ENCODE results near the gene AP3S1. TPM values are rescaled to one million over a fixed set of nuclear protein-coding genes. Genes with fewer than 3 reads are reported as not detected.
"Not testable (repeated sequence)": the region's sequence is repeated elsewhere in the genome, so short reads cannot be mapped to it uniquely, and the experiment has no call there.

Gene AP3S1
- total RNA-seq, 1 donor from 2014 or later = 73.2 TPM

GRCh38 chr5:115920171-115920725 lies 78.5 kb downstream of the AP3S1 start:
- H3K4me3 ChIP-seq (ENCODE audit: low read depth, low read length) = no peak overlapping the region
- no peak for TF ChIP-seq CTCF (conservative IDR thresholded peaks at IDR 0.05; ENCODE audit: low read depth, low read length)
- DNase-seq (ENCODE audit: low read depth) = no peak

- H3K4me3 ChIP-seq (ENCODE audit: low read depth, low read length); DNase-seq (ENCODE audit: low read depth): not testable (repeated sequence)
These were observed 87.1 kb downstream of the AP3S1 start for GRCh38 chr5:115928578-115929407.

DNA sequence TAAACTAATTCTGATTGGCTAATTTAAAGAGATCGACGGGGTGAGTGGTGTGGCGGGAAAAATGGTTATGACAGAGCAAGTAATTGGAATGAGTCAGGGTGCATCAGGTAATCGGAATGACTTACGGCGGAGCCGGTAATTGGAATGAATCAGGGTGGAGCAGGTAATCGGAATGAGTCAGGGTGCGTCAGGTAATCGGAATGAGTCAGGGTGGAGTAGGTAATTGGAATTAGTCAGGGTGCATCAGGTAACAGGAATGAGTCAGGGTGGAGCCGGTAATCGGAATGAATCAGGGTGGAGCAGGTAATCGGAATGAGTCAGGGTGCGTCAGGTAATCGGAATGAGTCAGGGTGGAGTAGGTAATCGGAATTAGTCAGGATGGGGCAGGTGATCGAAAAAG lies 88.4 kb downstream of the AP3S1 start:
- DNase-seq (ENCODE audit: low read depth); H3K4me3 ChIP-seq (ENCODE audit: low read depth, low read length): not testable (repeated sequence)

DNA sequence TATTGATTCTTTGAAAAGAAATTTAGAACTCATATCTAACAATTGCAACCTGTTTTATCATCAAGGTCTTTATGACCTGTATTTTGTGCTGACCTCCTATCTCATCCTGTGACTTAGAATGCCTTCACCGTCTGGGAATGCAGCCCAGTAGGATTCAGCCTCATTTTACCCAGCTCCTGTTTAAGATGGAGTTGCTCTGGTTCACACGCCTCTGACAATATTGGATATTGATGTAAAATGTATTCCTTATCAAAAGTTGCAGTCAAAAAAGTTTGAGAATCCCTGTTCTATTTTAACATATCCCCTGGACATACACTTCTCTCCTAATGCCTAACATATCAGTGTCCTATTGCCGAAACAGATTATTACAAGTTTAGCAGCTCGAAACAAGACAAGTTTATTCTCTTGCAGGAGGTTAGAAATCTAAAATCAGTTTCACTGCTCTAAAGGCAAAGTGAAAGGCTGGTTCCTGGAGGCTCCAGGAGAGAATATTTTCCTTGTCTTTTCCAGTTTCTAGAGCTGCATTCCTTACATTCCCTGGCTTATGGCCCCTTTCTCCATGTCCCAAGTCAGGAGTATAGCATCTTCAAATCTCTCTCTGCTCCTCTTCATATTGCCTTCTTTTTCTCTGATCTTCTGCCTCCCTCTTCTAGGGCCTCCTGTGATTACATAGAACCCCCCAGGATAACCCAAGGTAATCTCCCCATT lies 89.0 kb downstream of the AP3S1 start:
- H3K4me3 ChIP-seq (ENCODE audit: low read depth, low read length) = no peak overlapping the region
- TF ChIP-seq CTCF (conservative IDR thresholded peaks at IDR 0.05; ENCODE audit: low read depth, low read length) = no peak
- no peak for DNase-seq (ENCODE audit: low read depth)

GRCh38 chr5:115932991-115933390 lies 91.3 kb downstream of the AP3S1 start:
- DNase-seq (ENCODE audit: low read depth) = no peak
- no peak for TF ChIP-seq CTCF (conservative IDR thresholded peaks at IDR 0.05; ENCODE audit: low read depth, low read length)
- H3K4me3 ChIP-seq (ENCODE audit: low read depth, low read length) = no peak overlapping the region

DNA sequence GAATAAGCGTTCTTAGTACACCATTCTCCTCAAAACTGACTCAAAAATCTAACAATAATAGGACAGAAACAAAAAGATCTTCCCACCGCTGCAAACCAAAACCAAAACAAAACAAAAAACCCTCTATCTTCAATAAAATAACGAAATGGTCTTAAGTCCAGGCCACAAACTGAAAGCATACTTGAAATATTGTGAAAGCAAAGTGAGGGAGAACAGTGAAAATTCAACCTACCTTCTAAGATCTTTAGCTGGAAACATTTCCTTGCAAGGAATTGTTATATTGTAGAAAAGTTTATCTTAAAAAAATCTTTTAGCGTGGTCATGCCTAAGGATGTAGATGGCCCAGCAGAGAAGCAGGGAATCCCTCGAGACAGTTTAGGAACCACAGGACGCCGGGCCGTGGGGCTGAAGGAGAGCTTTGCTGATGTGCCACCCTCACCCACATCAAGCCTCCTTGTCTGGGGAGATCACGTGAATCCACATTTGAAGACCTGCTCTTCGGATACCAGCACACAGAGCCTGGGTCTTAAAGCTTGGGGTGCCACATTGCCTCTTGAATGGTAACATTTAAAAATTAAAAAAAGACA lies 92.7 kb downstream of the AP3S1 start:
- TF ChIP-seq CTCF (conservative IDR thresholded peaks at IDR 0.05; ENCODE audit: low read depth, low read length) = no peak
- no peak for DNase-seq (ENCODE audit: low read depth)
- H3K4me3 ChIP-seq (ENCODE audit: low read depth, low read length) = no peak overlapping the region

- no peak overlapping the region for H3K4me3 ChIP-seq (ENCODE audit: low read depth, low read length)
- no peak for TF ChIP-seq CTCF (conservative IDR thresholded peaks at IDR 0.05; ENCODE audit: low read depth, low read length)
- no peak for DNase-seq (ENCODE audit: low read depth)
These were observed 94.3 kb downstream of the AP3S1 start for GRCh38 chr5:115936031-115936430.
